Esophagus (tissue), 2 donors: ENCODE measurements around the gene VSIG10L. TPM values are rescaled to one million over a fixed set of nuclear protein-coding genes. Genes with fewer than 3 reads are reported as not detected.

ENCODE experiments used
- H3K27ac ChIP-seq, 2 donors: one replicate each; pipeline ENCODE4 v1.5.1; 2013; ENCODE audit warnings: low read depth in 2 of 2, mild to moderate bottlenecking in 2 of 2, inconsistent platforms in 1 of 2, low read length in 1 of 2, moderate library complexity in 1 of 2
- H3K27me3 ChIP-seq, 2 donors: one replicate each; pipeline ENCODE4 v1.6.1; 2013; ENCODE audit warnings: low read length in 2 of 2, control low read depth in 1 of 2, mild to moderate bottlenecking in 1 of 2; ENCODE audit not compliant: insufficient read depth in 2 of 2, control insufficient read depth in 1 of 2
- H3K36me3 ChIP-seq, 2 donors: one replicate each; pipeline ENCODE4 v1.6.1; 2013; ENCODE audit warnings: low read length in 1 of 2; ENCODE audit not compliant: control insufficient read depth in 2 of 2, insufficient read depth in 2 of 2
- H3K4me1 ChIP-seq, 2 donors: one replicate each; pipeline ENCODE4 v1.6.1; 2013; ENCODE audit warnings: low read length in 1 of 2; ENCODE audit not compliant: control insufficient read depth in 2 of 2, insufficient read depth in 2 of 2
- H3K4me3 ChIP-seq, 2 donors: one replicate each; pipeline ENCODE4 v1.5.1; 2013; ENCODE audit warnings: low read length in 2 of 2, mild to moderate bottlenecking in 2 of 2, low read depth in 1 of 2, moderate library complexity in 1 of 2
- H3K9me3 ChIP-seq, 2 donors: one replicate each; pipeline ENCODE4 v1.6.1; 2013; ENCODE audit warnings: mild to moderate bottlenecking in 2 of 2, low read depth in 1 of 2, low read length in 1 of 2, moderate library complexity in 1 of 2; ENCODE audit not compliant: control insufficient read depth in 2 of 2, insufficient read depth in 1 of 2
- WGBS, 2 donors: extraction: QIAGEN DNeasy Blood & Tissue Kit; methylation state at CpG; one replicate each; pipeline ENCODE4 v1.1.7; 2013; 5-methylcytosine and 5-hydroxymethylcytosine counted together
- polyA plus RNA-seq, 2 donors: library from polyadenylated mRNA; stranded (reverse); fragments of 200-250 nt; gene quantifications; one replicate each; pipeline ENCODE4 v1.2.3, GENCODE V29; 2013
- donor health status: healthy with polysubstance abuse.
- donor health status: Bipolar disorder and iron deficiency.

The VSIG10L gene
- polyA plus RNA-seq, 2 donors = 122 to 227 TPM

GRCh38 chr19:51352783-51353360 is 10.9 kb upstream of the VSIG10L start:
- Histone ChIP-seq H3K36me3 (peaks cover 5% of the 10 kb centered on the region in 2 donors), H3K4me3 (no peak overlapping the region), H3K9me3 (no peaks in the 10 kb centered on the region), H3K4me1 (peaks cover 0 to 3% of the 10 kb centered on the region in 2 donors), H3K27me3 (no peaks in the 10 kb centered on the region), H3K27ac (no peak overlapping the region)
- 95 to 96% methylated on average over 16 of the region's 16 CpGs for WGBS, 2 donors

GRCh38 chr19:51351266-51351990 is 9.5 kb upstream of the VSIG10L start:
- no peaks in the 10 kb centered on the region for H3K27me3 ChIP-seq
- H3K4me1 ChIP-seq = peaks cover 0 to 3% of the 10 kb centered on the region in 2 donors
- peaks cover 5 to 13% of the 10 kb centered on the region in 2 donors for H3K36me3 ChIP-seq
- H3K4me3 ChIP-seq = no peak overlapping the region
- WGBS, 2 donors = 93 to 96% methylated on average over 11 of the region's 11 CpGs
- peak overlapping the region; percentile 61 to 94 for H3K27ac ChIP-seq
- H3K9me3 ChIP-seq = no peaks in the 10 kb centered on the region

GRCh38 chr19:51347209-51347928 is 5.4 kb upstream of the VSIG10L start:
- 82 to 89% methylated on average over 10 of the region's 10 CpGs for WGBS, 2 donors
- Histone ChIP-seq H3K36me3 (peaks cover 5 to 12% of the 10 kb centered on the region in 2 donors), H3K4me3 (no peak overlapping the region), H3K4me1 (peaks cover 3 to 7% of the 10 kb centered on the region in 2 donors), H3K27me3 (no peaks in the 10 kb centered on the region), H3K27ac (no peak overlapping the region), H3K9me3 (no peaks in the 10 kb centered on the region)

- H3K36me3 ChIP-seq = peaks cover 5 to 10% of the 10 kb centered on the region in 2 donors
- no peak overlapping the region for H3K27ac ChIP-seq
- H3K4me1 ChIP-seq = peaks cover 3 to 13% of the 10 kb centered on the region in 2 donors
- WGBS, 2 donors = 90 to 93% methylated on average over 17 of the region's 17 CpGs
- no peaks in the 10 kb centered on the region for H3K27me3 ChIP-seq
- H3K4me3 ChIP-seq = no peak overlapping the region
- H3K9me3 ChIP-seq = no peaks in the 10 kb centered on the region
These were observed 4.8 kb upstream of the VSIG10L start for GRCh38 chr19:51346742-51347141.

GRCh38 chr19:51345076-51345620 is 3.2 kb upstream of the VSIG10L start:
- H3K4me3 ChIP-seq = no peak overlapping the region
- H3K4me1 ChIP-seq = peaks cover 6 to 11% of the 10 kb centered on the region in 2 donors
- peaks cover 0 to 10% of the 10 kb centered on the region in 2 donors for H3K36me3 ChIP-seq
- H3K9me3 ChIP-seq = no peaks in the 10 kb centered on the region
- H3K27ac ChIP-seq = no peak overlapping the region
- WGBS, 2 donors = 94 to 95% methylated on average over 9 of the region's 9 CpGs
- no peaks in the 10 kb centered on the region for H3K27me3 ChIP-seq

- Histone ChIP-seq H3K36me3 (peaks cover 0 to 11% of the 10 kb centered on the region in 2 donors), H3K4me1 (peaks cover 6 to 11% of the 10 kb centered on the region in 2 donors), H3K27me3 (no peaks in the 10 kb centered on the region), H3K4me3 (no peak overlapping the region), H3K27ac (peak overlapping the region; percentile 50 to 88), H3K9me3 (no peaks in the 10 kb centered on the region)
- 48 to 54% methylated on average over 9 of the region's 9 CpGs for WGBS, 2 donors
These were observed 961 bp upstream of the VSIG10L start for GRCh38 chr19:51342631-51343569.

GRCh38 chr19:51341066-51341465 is 873 bp downstream of the VSIG10L start:
- peaks cover 0 to 6% of the 10 kb centered on the region in 2 donors for H3K36me3 ChIP-seq
- H3K27me3 ChIP-seq = no peaks in the 10 kb centered on the region
- H3K27ac ChIP-seq = peak overlapping the region; percentile 50 to 88
- 92% methylated on average over 18 of the region's 18 CpGs for WGBS, 2 donors
- peak overlapping the region; percentile 53 to 55 for H3K4me3 ChIP-seq
- H3K9me3 ChIP-seq = no peaks in the 10 kb centered on the region
- H3K4me1 ChIP-seq = peaks cover 10 to 13% of the 10 kb centered on the region in 2 donors

GRCh38 chr19:51339687-51340656 is 2.0 kb downstream of the VSIG10L start:
- Histone ChIP-seq H3K27me3 (no peaks in the 10 kb centered on the region), H3K4me3 (peak overlapping the region; percentile 53 to 64), H3K27ac (peak overlapping the region; percentile 71 to 88), H3K4me1 (peaks cover 10 to 13% of the 10 kb centered on the region in 2 donors), H3K9me3 (no peaks in the 10 kb centered on the region), H3K36me3 (peaks cover 0 to 5% of the 10 kb centered on the region in 2 donors)
- WGBS, 2 donors = 1 to 2% methylated on average over 97 to 107 of the region's 107 CpGs
